GM18511 (cell line): ENCODE results near the gene LMAN1.

Experiments used
- ATAC-seq: cut with Tn5 transposase; IDR thresholded peaks from one replicate; pipeline ENCODE4 v1.9.1; 2021; ENCODE audit warnings: mild to moderate bottlenecking, moderate library complexity; ENCODE audit not compliant: unreplicated experiment

Gene LMAN1

GRCh38 chr18:59305295-59305694 is 53.8 kb downstream of the LMAN1 start:
- no peak for ATAC-seq

DNA sequence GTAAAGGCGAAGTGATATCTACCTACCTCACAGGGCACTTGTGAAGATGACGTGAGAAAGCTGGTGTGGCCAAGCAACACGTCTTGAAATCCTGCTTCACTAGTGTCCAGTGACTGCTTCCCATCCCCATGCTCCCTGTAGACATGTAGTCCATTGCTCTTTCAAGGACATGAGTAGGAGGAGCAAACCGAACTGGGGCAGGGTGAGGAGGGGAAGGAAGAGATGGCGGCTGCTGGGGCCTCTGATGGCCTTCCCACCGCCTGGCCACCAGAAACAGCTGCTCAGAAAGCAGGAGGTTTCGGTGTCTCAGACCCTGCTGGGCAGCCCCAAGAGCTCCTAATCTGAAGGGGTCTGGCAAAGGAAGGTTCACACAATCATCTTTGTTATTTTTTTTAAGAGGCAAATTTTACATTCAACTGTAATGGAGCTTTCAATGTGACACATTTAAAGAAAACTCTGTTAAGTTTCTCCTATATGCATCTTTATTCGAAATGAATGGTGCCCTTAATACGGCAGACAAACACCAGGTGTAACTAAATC is 55.3 kb downstream of the LMAN1 start:
- ATAC-seq: no peak

DNA sequence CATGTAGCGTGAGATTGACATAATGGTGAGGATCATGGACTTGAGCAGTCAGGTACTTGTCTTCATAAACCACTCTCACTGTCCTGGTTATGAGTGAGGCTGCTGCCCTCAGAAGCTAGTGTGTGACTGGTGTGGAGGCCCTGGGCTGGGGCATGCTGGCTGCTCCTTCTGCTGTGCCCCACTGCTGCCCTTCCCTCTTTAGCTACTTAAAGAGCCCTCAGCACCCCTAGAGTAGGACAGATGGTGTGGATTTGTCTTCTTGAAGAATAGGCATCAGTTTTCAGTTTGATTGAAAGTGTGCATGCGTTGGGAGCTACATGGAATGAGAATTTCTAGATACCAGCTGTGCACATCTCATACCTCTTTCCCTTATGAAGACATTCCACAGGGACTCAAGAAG is 56.1 kb downstream of the LMAN1 start:
- ATAC-seq: no peak

DNA sequence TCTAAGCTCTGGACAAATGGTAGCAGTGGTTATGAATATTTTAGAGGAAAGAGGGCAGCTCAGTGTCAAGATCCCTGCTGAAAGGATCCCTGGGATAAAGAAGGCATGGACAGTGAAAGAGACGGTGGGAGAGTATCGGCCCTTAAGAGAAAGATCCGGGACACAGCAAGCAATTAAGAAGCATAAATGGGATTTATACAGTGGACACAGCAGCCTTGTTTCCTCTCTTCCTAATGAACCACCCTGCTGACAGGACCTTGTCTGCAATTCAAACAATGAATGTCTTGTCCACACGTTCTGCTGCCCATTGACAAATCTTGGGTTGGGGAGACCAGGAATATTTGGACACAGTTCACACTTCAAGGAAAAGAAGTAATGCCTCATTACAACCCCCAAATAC is 57.1 kb downstream of the LMAN1 start:
- no peak for ATAC-seq

GRCh38 chr18:59300676-59301285 is 58.3 kb downstream of the LMAN1 start:
- no peak for ATAC-seq

DNA sequence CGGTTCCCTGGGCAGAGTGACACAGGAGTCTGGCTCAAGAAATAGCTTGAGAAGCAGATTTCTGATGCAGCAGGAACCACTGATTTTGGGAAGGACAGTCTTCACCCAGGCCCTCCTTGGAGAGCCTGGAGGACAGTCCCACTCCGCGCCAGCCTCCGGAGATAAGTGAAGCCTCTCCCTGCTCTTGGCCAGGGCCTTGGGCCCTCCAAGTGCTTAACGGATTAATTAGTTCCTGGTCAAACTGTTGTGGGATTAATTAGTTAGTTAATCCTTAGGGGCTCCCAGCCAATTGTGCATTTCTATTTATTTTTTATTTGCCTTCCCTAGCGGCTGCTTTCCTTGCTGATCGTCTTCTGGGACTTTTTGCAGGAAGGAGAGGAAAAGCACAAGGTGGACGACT is 60.2 kb downstream of the LMAN1 start:
- ATAC-seq: no peak

GRCh38 chr18:59293317-59293716 is 65.7 kb downstream of the LMAN1 start:
- ATAC-seq: no peak

- no peak for ATAC-seq
Measured at GRCh38 chr18:59286341-59286740, 72.7 kb downstream of the LMAN1 start.

DNA sequence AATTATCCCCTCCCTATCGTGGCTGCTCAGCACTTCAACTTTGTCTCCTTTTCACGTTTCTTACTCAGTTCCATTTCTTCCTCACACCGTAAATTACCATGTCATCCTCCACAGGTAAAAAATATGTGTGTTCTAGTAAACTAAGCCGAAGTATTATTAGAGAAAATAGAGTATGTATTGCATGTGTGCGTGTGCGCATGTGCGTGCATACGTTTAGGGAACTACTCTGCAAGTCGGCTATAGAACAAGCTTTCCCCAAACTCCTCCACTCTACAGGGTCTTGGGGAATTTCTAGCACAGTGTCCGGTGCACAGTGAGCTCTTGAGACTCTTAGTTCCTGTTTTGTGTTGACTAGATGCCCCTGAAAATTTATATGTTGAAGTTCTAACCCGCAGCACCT is 76.7 kb downstream of the LMAN1 start:
- no peak for ATAC-seq

GRCh38 chr18:59279722-59280121 is 79.3 kb downstream of the LMAN1 start:
- no peak for ATAC-seq

- no peak for ATAC-seq
Measured at GRCh38 chr18:59279193-59279592, 79.9 kb downstream of the LMAN1 start.

- no peak for ATAC-seq
Measured at GRCh38 chr18:59278793-59279192, 80.3 kb downstream of the LMAN1 start.
